Measurements from ENCODE around the gene CDKL1.

The CDKL1 gene

GRCh38 chr14:50396631-50397389 is at the start of gene CDKL1:
TSS of gene CDKL1 (minus strand) at chr14:50396881. CDS start at chr14:50395868, 1,013 bp downstream.
- peak; percentile 30 for DNase-seq (ENCODE audit: low read depth)

GRCh38 chr14:50434528-50434927 is 37.8 kb upstream of the CDKL1 start:
- DNase-seq (ENCODE audit: low read depth), result no peak

- no peak for DNase-seq (ENCODE audit: low read depth)
Measured at GRCh38 chr14:50432131-50432530, 35.5 kb upstream of the CDKL1 start.

GRCh38 chr14:50425816-50426215 is 29.1 kb upstream of the CDKL1 start:
- DNase-seq (ENCODE audit: low read depth), result no peak

- DNase-seq (ENCODE audit: low read depth), result no peak
Measured at GRCh38 chr14:50425105-50425504, 28.4 kb upstream of the CDKL1 start.

GRCh38 chr14:50423529-50423928 is 26.8 kb upstream of the CDKL1 start:
- no peak for DNase-seq (ENCODE audit: low read depth)

GRCh38 chr14:50421499-50421898 is 24.8 kb upstream of the CDKL1 start:
- no peak for DNase-seq (ENCODE audit: low read depth)

- no peak for DNase-seq (ENCODE audit: low read depth)
Measured at GRCh38 chr14:50417853-50418252, 21.2 kb upstream of the CDKL1 start.

GRCh38 chr14:50410921-50411320 is 14.2 kb upstream of the CDKL1 start:
- DNase-seq (ENCODE audit: low read depth), result no peak

- no peak for DNase-seq (ENCODE audit: low read depth)
Measured at GRCh38 chr14:50410071-50410470, 13.4 kb upstream of the CDKL1 start.

- DNase-seq (ENCODE audit: low read depth), result no peak
Measured at GRCh38 chr14:50407111-50407812, 10.6 kb upstream of the CDKL1 start.

GRCh38 chr14:50403419-50403818 is 6.7 kb upstream of the CDKL1 start:
- DNase-seq (ENCODE audit: low read depth), result no peak

GRCh38 chr14:50402965-50403364 is 6.3 kb upstream of the CDKL1 start:
- no peak for DNase-seq (ENCODE audit: low read depth)

GRCh38 chr14:50400461-50400860 is 3.8 kb upstream of the CDKL1 start:
- DNase-seq (ENCODE audit: low read depth), result no peak

GRCh38 chr14:50399251-50400032 is 2.8 kb upstream of the CDKL1 start:
- DNase-seq (ENCODE audit: low read depth), result no peak

GRCh38 chr14:50398189-50398580 is 1.5 kb upstream of the CDKL1 start:
- DNase-seq (ENCODE audit: low read depth), result no peak

- no peak for DNase-seq (ENCODE audit: low read depth)
Measured at GRCh38 chr14:50397390-50398188, 908 bp upstream of the CDKL1 start.

GRCh38 chr14:50395448-50395847 is 1.2 kb downstream of the CDKL1 start:
- no peak for DNase-seq (ENCODE audit: low read depth)

- DNase-seq (ENCODE audit: low read depth), result no peak
Measured at GRCh38 chr14:50394713-50395112, 2.0 kb downstream of the CDKL1 start.

GRCh38 chr14:50389668-50390441 is 6.8 kb downstream of the CDKL1 start:
- no peak for DNase-seq (ENCODE audit: low read depth)

- no peak for DNase-seq (ENCODE audit: low read depth)
Measured at GRCh38 chr14:50388256-50388931, 8.3 kb downstream of the CDKL1 start.

Data from stimulated activated CD8-positive, alpha-beta memory T cell treated with anti-CD3 and anti-CD28 coated beads, Interleukin-12 subunit alpha, Interleukin-12 subunit beta, amount 100 ng/mL, for 4 hours (primary cell).